Measurements from ENCODE around the gene ANKRD11. TPM values are rescaled to one million over a fixed set of nuclear protein-coding genes. Genes with fewer than 3 reads are reported as not detected.

Gene ANKRD11
- polyA plus RNA-seq, 1 donor from 2014 or later, result 32.5 TPM

DNA sequence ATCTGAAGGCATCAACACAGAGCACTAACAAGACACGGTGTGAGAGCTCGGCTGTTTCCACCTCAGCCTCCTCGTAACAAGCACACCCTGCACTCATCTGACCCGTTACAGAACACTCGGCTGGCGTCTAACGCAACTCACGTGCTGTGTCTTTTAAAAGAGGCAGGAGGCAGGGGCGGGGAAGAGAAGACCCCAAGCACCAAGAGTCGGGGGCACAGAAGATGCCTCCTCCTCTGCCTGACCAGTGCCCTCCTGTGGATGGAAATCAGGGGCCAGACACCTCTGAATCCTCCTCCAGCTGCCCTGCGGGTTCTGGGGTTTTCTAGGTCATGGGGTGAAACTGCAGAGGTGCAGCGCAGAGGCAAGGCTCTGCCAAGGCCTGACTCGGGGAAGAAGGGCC, 198.6 kb downstream of the ANKRD11 start:
- Histone ChIP-seq H4K20me1 (ENCODE audit: insufficient read depth) (no peaks in the 10 kb centered on the region), H3K9ac (ENCODE audit: low read length) (no peak overlapping the region), H3K4me2 (ENCODE audit: low read length) (no peak overlapping the region), H3K27me3 (ENCODE audit: insufficient read depth, low read depth, low read length) (no peaks in the 10 kb centered on the region), H3K9me3 (ENCODE audit: low read length) (no peaks in the 10 kb centered on the region), H3K9me2 (ENCODE audit: insufficient read depth, low read length) (no peaks in the 10 kb centered on the region), H3K36me3 (ENCODE audit: insufficient read depth, low read length) (peaks cover 4% of the 10 kb centered on the region), H3K4me3 (ENCODE audit: low read length) (no peak overlapping the region), H3K27ac (ENCODE audit: low read length) (no peak overlapping the region), H2AFZ (ENCODE audit: low read depth, low read length) (no peak overlapping the region), H3F3A (ENCODE audit: insufficient read depth, low read length, poor library complexity, severe bottlenecking) (no peaks in the 10 kb centered on the region), H3K79me2 (replicated peaks; ENCODE audit: insufficient read depth, low read length) (no peaks in the 10 kb centered on the region)
- TF ChIP-seq SMC3 (conservative IDR thresholded peaks at IDR 0.05; ENCODE audit: poor library complexity) (no peak), TAF1 (IDR thresholded peaks at IDR 0.05; ENCODE audit: low read depth) (no peak), EZH2 (IDR thresholded peaks at IDR 0.05; ENCODE audit: borderline replicate concordance, insufficient read depth, low read length, poor library complexity, severe bottlenecking) (no peak), RAD21 (conservative IDR thresholded peaks at IDR 0.05) (no peak), POLR2AphosphoS5 (IDR thresholded peaks at IDR 0.05) (no peak), MXI1 (conservative IDR thresholded peaks at IDR 0.05; ENCODE audit: poor library complexity, severe bottlenecking) (no peak), EP300 (conservative IDR thresholded peaks at IDR 0.05; ENCODE audit: poor library complexity, severe bottlenecking) (no peak)
- TF ChIP-seq, protein P1, sequence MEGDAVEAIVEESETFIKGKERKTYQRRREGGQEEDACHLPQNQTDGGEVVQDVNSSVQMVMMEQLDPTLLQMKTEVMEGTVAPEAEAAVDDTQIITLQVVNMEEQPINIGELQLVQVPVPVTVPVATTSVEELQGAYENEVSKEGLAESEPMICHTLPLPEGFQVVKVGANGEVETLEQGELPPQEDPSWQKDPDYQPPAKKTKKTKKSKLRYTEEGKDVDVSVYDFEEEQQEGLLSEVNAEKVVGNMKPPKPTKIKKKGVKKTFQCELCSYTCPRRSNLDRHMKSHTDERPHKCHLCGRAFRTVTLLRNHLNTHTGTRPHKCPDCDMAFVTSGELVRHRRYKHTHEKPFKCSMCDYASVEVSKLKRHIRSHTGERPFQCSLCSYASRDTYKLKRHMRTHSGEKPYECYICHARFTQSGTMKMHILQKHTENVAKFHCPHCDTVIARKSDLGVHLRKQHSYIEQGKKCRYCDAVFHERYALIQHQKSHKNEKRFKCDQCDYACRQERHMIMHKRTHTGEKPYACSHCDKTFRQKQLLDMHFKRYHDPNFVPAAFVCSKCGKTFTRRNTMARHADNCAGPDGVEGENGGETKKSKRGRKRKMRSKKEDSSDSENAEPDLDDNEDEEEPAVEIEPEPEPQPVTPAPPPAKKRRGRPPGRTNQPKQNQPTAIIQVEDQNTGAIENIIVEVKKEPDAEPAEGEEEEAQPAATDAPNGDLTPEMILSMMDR (IDR thresholded peaks at IDR 0.05; ENCODE audit: poor library complexity, severe bottlenecking), result no peak
- TF ChIP-seq, protein P2, sequence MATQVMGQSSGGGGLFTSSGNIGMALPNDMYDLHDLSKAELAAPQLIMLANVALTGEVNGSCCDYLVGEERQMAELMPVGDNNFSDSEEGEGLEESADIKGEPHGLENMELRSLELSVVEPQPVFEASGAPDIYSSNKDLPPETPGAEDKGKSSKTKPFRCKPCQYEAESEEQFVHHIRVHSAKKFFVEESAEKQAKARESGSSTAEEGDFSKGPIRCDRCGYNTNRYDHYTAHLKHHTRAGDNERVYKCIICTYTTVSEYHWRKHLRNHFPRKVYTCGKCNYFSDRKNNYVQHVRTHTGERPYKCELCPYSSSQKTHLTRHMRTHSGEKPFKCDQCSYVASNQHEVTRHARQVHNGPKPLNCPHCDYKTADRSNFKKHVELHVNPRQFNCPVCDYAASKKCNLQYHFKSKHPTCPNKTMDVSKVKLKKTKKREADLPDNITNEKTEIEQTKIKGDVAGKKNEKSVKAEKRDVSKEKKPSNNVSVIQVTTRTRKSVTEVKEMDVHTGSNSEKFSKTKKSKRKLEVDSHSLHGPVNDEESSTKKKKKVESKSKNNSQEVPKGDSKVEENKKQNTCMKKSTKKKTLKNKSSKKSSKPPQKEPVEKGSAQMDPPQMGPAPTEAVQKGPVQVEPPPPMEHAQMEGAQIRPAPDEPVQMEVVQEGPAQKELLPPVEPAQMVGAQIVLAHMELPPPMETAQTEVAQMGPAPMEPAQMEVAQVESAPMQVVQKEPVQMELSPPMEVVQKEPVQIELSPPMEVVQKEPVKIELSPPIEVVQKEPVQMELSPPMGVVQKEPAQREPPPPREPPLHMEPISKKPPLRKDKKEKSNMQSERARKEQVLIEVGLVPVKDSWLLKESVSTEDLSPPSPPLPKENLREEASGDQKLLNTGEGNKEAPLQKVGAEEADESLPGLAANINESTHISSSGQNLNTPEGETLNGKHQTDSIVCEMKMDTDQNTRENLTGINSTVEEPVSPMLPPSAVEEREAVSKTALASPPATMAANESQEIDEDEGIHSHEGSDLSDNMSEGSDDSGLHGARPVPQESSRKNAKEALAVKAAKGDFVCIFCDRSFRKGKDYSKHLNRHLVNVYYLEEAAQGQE (IDR thresholded peaks at IDR 0.05; ENCODE audit: borderline replicate concordance), result no peak

DNA sequence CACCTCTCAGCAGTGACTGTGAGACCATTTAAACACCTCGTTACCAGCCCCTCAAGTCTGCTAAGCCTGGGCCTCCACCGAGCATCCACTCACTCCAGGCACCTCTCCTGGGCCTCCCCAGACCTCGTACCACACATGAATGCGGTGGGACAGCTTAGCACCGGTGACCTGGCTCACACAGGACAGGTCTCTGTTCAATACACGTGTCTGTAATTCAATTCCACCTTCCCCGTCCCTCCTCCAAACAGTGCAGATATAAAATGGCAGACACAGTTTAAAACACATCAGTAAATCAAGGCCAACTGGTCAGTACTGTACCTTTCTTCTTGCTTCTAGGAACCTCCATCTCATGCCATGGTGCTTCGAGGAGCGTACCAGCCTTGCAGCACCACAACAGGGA, 199.0 kb downstream of the ANKRD11 start:
- Histone ChIP-seq H2AFZ (ENCODE audit: low read depth, low read length) (no peak overlapping the region), H3K4me2 (ENCODE audit: low read length) (no peak overlapping the region), H3K36me3 (ENCODE audit: insufficient read depth, low read length) (peaks cover 4% of the 10 kb centered on the region), H3K9ac (ENCODE audit: low read length) (no peak overlapping the region), H3K9me3 (ENCODE audit: low read length) (no peaks in the 10 kb centered on the region), H3F3A (ENCODE audit: insufficient read depth, low read length, poor library complexity, severe bottlenecking) (no peaks in the 10 kb centered on the region), H3K4me3 (ENCODE audit: low read length) (no peak overlapping the region), H3K79me2 (replicated peaks; ENCODE audit: insufficient read depth, low read length) (no peaks in the 10 kb centered on the region), H3K9me2 (ENCODE audit: insufficient read depth, low read length) (no peaks in the 10 kb centered on the region), H3K27ac (ENCODE audit: low read length) (no peak overlapping the region), H3K27me3 (ENCODE audit: insufficient read depth, low read depth, low read length) (no peaks in the 10 kb centered on the region), H4K20me1 (ENCODE audit: insufficient read depth) (no peaks in the 10 kb centered on the region)
- TF ChIP-seq SMC3 (conservative IDR thresholded peaks at IDR 0.05; ENCODE audit: poor library complexity) (no peak), POLR2AphosphoS5 (IDR thresholded peaks at IDR 0.05) (no peak), TAF1 (IDR thresholded peaks at IDR 0.05; ENCODE audit: low read depth) (no peak), RAD21 (conservative IDR thresholded peaks at IDR 0.05) (no peak), EP300 (conservative IDR thresholded peaks at IDR 0.05; ENCODE audit: poor library complexity, severe bottlenecking) (no peak), EZH2 (IDR thresholded peaks at IDR 0.05; ENCODE audit: borderline replicate concordance, insufficient read depth, low read length, poor library complexity, severe bottlenecking) (no peak), MXI1 (conservative IDR thresholded peaks at IDR 0.05; ENCODE audit: poor library complexity, severe bottlenecking) (no peak)
